C4-2B (cell line): ENCODE data around the gene EFCAB6.

Experiments used
- ZFX ChIP-seq: fragments of 450-650 bp; IDR thresholded peaks from 2 replicates; pipeline ENCODE4 v1.6.1; 2017
- TF ChIP-seq, protein P1 (sequence below): fragments of 450-650 bp; conservative IDR thresholded peaks from 2 replicates; pipeline ENCODE4 v1.5.1; 2017; ENCODE audit warnings: mild to moderate bottlenecking

DNA sequence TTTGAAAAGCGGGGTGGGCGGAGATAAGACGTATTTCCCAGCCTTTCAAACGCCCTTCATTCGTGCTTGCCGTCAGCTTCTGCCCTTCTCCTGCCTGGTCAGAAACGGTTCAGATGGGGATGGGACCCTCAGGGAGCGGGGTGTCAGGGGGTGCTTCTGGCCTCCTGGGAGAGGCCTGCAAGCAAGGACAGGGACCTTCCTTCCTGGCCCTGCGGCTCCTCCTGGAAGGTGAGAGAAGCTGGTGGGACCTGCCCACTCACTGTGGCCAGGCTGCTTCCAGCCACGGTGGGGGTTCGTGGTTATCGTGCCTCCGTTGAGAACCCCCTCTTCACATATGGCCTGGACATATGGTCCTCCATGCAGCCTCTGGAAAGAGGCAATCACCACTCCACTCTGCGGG lies 295.7 kb downstream of the EFCAB6 start:
- TF ChIP-seq, protein P1, sequence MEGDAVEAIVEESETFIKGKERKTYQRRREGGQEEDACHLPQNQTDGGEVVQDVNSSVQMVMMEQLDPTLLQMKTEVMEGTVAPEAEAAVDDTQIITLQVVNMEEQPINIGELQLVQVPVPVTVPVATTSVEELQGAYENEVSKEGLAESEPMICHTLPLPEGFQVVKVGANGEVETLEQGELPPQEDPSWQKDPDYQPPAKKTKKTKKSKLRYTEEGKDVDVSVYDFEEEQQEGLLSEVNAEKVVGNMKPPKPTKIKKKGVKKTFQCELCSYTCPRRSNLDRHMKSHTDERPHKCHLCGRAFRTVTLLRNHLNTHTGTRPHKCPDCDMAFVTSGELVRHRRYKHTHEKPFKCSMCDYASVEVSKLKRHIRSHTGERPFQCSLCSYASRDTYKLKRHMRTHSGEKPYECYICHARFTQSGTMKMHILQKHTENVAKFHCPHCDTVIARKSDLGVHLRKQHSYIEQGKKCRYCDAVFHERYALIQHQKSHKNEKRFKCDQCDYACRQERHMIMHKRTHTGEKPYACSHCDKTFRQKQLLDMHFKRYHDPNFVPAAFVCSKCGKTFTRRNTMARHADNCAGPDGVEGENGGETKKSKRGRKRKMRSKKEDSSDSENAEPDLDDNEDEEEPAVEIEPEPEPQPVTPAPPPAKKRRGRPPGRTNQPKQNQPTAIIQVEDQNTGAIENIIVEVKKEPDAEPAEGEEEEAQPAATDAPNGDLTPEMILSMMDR = no peak
- TF ChIP-seq ZFX = no peak
